HG02852 (cell line): ENCODE measurements around the gene GTF2A1L.
"Not testable (repeated sequence)": the region's sequence is repeated elsewhere in the genome, so short reads cannot be mapped to it uniquely, and the experiment has no call there.

Source experiments
- ATAC-seq: cut with Tn5 transposase; IDR thresholded peaks from one replicate; pipeline ENCODE4 v1.9.1; 2021; ENCODE audit warnings: mild to moderate bottlenecking, moderate library complexity; ENCODE audit not compliant: unreplicated experiment

The GTF2A1L gene

DNA sequence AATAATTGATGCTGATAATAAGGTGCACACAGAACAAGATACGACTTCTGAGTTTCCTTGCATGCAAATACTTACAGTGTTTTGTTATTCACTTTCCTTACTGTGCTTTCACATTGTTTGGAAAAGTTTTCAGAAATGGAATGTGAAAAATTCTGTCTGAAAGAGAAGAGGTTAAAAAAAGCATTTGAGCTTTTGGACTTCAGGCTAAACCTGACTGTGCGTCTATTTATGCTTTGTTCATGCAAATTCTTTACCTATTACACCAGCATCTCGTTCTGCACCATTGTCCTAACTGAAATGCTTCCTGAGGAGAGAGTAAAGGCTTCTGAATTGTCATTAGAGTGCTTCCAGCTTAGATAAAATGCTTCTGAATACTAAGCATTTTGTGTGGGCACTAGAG is 76.5 kb downstream of the GTF2A1L start:
- ATAC-seq: no peak

DNA sequence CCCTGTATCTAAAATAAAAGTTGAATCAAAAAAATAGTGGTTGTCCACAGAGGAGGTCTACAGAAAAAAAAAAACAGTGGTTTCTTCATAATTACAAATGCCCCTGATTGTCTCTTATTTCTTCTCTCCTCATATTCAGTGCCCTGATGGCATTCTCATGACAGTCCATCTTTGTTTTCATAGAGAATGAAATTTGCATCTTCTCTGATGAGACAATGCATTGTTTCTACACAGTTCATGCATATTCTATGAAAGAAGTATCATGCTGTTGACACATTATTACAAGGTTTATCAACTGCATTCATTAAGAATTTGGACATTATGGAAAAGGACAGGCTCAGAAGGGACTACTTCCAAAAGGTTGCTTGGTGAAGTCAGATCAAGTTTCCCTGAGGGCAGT is 78.3 kb downstream of the GTF2A1L start:
- no peak for ATAC-seq

DNA sequence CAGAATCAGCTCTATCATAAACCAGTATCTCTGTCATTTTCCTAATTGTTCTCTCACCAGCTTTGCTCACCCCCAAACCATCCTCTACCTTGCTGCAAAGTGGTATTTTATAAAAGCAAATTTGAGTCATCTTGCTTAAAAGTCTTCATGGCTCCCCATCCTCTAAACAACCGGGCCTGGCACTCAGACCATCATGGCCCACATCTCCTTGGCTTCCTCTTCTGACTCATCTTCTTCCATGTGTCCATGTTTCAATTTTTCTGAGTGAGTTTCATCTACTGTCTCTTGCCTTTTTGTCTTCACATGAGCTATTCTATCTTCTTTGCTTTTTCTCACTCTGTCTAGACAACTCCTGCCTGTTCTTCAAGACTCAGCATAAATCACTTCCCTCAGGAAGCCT is 79.2 kb downstream of the GTF2A1L start:
- ATAC-seq: no peak

DNA sequence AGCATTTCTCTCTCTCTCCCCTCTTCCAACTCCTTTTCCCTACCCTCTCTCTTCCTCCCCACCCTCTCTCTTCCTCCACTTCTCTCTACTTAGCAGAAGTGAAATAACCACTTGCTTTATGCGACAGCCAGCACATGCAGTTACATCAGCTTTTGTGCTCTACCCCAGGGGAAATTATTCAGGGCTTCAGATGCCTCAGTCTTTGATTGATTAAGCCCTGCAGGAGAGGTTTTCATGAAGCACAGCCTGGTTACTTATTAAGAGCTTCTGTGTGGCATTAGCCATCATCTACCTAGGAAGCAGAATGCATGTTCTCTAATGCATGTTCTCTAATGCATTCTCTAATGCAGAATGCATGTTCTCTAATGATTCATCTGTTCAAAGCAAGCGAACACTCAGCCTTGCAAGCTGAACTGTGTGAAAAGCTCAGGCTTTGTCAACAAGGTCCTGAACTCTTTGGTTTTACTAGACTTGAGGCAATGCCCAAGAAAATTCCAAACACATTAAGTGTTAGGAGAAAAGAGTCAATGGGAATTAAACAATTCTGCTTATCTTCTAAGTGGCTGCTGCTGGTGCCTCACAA is 81.8 kb downstream of the GTF2A1L start:
- no peak for ATAC-seq

DNA sequence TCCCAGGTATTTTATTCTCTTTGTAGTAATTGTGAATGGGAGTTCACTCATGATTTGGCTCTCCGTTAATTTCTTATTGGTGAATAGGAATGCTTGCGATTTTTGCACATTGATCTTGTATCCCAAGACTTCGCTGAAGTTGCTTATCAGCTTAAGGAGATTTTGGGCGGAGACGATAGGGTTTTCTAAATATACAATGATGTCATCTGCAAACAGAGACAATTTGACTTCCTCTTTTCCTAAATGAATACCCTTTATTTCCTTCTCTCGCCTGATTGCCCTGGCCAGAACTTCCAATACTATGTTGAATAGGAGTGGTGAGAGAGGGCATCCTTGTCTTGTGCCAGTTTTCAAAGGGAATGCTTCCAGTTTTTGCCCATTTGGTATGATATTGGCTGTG is 86.0 kb downstream of the GTF2A1L start:
- not testable (repeated sequence) for ATAC-seq

DNA sequence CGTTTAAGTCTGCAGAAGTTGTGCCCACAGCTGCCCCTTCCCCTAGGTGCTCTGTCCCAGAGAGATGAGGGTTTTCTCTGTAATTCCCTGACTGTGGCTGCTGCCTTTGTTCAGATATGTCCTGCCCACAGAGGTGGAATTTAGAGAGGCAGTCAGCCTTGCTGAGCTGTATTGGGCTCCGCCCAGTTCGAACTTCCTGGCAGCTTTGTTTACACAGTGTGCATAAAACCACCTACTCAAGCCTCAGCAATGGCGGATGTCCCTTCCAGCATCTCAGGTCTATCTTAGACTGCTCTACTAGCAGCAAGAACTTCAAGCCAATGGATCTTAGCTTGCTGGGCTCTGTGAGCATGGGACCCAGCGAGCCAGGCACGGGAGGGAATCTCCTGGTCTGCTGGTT is 89.8 kb downstream of the GTF2A1L start:
- no peak for ATAC-seq

DNA sequence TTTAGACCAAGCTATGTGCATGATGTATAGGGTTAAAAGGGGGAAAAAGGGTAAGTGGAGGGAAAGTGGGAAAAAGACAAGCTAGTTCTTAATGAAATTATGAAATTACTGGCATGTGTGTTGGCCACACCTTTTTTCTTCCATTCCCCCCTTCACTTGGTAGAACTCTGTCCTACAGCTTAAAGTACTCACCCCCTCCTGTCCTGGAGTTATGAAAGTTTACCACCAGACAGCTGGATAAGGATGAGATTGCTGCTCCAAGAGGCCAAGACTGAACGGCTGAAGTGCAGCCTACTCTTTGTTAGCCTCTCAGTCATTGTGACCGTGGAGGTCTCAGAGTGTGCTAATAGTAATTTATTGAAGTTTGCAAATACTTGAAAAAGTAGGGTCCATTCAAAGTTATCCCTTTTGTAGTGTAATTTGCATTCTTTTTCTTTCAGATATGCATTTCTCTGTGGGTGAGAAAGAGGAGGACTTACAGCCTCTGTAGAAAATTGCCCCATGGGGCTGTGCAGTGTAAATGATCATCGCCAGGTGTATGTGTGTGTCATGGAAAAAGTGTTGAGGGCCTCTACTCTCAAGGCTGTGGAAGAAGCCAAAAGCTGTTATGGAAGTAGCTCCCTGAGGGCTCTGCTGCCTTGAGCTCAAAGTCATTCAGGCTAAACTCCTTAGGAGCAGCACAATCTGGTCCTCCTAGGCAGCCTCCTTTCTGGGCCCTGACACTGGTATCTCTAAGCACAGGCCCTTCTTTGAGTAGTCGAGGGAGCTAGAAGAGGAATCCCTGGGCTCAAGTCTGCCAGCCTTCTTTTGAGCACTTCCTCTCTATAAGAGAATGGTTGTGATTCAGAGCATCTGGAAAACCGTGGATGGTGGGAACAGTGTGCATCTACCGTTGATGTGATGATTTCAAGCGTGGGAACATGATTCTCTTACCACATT is 91.7 kb downstream of the GTF2A1L start:
- no peak for ATAC-seq

DNA sequence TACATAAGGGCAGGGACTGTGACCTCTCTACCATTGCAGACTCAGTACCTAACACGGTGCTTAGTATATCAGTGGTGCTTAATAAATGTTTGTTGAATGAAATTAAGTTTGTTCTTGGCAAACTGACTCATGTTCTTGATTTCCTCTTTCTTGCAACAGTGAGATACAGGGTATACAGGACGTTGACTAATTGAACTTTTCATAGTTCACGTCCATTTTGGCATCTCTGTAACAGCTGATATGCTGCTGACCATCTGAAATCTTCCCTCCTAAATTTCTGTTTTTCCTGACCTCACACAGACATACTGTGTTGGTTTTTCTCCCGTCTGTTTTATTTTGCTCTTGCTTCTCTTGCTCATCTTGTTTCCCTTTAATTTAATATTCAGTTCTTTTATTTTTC is 93.7 kb downstream of the GTF2A1L start:
- no peak for ATAC-seq

DNA sequence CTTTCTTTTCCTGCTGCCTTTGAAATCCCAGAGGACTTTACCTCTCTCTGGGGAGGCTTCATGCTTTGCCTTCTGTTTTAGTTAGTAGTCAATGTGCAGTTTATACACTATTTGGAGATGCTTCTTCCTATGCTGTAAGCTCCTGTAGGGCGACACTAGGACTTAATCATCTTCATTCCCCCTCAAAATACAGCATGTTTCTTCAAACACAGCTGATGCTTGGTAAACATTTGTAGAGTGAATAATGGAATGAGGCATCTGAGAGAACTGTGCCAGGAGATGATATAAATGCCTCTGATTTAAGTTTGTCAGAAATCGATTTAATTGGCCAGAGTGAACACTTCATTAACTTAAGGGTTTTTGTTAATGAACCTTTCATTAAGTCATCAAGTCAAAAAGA is 94.5 kb downstream of the GTF2A1L start:
- no peak for ATAC-seq

DNA sequence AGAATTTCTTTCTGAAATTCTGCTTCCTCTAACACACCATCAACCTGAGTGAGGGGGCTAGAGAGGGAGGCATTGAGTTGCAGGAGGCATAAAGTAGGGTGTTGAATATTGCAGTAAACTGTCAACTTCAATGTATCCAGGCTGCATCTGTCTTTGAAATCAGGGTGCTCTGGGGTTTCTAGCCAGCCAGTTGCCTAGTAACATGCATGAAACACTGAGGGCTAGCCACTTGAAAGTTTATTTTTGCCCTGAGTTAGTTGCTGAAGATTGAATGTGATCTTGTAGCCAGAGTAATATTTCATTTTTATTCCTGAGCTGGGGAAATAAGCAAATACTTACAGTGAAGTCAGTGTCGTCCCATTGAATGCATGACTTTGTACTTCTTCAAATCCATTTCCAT is 96.0 kb downstream of the GTF2A1L start:
- no peak for ATAC-seq

DNA sequence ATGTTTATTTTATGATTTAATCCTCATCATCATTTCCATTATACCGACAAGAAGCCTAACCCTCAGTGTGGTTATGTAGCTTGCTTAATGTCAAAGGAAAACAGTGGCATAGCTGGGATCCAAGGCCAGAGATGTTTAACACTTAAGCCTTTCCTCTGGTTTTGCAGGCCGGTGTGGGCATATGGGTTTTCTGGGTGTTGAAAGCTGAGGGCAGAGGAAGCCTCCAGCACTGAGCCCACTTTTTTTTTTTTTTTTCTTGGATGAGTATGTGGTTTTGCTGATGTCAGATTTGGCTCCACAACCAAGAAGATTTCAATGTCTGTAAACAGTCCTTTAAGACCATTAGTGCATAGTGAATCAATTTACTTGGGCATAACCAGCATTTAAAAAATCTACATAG is 96.6 kb downstream of the GTF2A1L start:
- no peak for ATAC-seq

DNA sequence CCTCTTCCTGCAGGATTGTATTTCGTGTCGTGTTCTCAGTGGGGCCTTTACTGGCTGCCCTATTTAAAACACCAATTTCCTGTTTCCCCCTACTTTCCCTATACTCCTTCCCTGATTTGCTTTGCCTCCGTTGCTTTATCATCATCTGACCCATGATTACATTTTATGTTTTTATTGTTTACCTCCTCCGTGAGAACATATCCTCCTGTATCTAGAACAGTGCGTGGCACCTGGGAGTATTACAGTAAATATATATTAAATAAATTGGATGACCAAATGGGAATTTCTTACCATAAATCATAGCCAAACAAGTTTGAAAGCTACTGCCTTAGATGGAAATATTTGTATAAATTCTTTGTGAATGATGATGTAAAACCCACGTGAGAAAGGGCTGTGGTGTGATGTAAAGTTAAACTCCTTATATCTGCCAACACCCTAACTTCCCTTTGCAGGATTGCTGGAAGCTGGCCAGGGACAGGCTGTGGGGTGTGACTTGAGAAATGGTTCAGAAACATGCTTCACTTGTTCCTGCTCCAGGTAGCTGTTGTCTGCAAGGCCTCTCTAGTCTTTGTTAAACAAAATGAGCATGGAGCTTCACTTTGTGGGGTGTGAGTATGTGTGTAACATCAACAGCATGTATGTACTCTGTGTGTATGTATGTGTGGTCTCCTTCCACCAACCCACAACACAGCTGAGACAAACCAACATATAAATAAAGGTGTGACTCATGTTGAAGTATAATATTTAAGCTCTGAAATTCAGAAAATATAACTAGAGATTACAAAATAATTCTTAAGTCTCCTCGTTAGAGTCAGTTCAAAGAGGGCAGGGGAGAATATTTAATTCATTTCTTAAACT is 97.6 kb downstream of the GTF2A1L start:
- no peak for ATAC-seq

DNA sequence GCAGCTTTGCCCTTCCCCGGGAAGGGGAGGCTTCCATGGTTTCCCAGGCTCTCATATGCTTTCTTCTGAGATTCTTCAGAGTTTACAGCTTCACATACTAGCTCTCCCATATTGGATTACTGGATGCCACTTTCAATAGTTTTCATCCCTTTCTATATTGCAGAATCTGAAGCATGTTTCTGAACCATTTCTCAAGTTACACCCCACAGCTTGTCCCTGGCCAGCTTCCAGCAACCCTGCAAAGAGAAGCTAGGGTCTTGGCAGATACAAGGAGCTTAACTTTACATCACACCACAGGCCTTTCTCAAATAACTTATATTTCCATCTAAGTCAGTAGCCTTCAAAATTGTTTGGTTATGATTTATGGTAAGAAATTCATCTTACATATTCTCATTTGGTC is 98.3 kb downstream of the GTF2A1L start:
- ATAC-seq: no peak

DNA sequence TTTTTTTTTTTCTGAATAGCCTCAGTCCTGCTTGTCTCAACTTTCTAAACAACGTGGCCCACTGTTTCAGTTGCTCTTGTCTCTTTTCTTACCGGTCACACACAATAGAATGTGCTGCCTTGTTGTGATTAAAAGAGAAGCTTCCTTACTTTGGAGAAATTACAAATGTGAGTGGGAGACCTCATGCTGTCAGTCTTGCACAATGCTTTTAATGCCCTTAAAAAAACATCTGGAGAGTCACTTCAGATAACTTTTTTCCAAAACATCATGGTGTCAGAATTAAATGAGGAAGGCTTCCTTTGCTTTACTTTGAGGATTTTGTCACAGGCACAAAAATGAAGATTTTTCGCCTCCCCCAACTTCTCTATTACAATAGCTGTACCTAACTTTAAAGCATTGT is 100.2 kb downstream of the GTF2A1L start:
- no peak for ATAC-seq

DNA sequence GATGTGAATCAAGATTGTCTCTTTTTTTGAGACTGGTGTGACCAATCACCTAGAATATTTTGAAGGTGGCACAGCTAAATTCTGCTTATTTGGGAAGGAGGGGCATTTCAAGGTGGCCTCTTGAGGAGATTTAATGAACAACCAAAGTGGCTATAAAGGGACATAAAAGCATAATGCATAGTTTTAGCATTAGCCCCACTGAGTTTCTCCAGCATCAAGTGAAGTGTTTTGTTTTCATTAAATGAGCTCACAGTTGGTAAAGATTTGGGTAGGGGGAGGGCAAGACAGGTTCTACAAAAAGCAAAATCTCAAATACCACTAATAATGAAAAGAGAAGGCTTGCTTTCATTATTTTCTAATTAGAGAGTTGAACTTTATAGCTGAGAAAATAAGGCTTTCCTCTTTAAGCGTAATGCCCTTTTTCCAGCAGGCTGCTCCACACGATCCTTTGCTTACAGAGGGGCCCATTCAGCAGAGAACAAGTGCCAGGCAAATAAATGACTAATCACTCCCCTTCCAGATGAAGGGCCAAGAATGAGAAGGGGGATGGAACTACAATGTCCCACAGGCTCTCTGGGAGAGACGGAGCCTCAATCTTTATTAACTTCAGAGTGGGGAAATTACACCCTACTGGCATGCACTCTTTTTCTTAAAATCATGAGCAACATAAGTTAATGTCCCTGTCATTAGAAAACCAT is 102.0 kb downstream of the GTF2A1L start:
- no peak for ATAC-seq

DNA sequence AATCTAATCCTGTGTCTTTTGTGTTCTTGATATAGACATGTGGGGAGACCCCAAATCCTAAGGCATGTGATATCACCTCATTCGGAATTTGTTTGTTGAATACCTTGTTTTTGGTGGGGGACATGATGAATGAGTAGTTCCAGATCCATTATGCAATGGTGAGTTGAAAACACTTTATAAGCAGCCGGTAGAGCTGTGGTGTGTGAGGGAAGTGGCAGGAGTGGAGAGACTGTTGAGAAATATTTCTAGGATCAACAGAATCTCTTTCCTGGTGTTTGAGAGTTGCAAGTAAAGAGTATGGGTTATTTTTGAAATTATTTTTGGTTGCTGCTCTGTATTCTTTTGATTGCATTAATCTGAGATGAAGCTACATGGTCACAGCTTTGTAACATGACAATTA is 103.5 kb downstream of the GTF2A1L start:
- no peak for ATAC-seq

DNA sequence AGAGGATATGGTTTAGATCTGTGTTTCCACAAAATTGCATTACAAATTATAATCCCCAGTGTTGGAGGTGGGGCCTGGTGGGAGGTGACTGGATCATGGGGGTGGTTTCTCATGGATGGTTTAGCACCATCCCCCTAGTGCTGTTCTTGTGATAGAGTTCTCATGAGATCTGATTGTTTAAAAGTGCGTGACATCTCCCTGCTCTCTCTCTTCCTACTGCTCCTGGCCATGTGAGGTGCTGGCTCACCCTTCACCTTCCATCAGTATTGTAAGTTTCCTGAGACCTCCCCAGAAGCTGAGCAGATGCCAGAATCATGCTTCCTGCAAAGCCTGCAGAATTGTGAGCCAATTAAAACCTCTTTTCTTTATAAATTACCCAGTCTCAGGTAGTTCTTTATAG is 104.7 kb downstream of the GTF2A1L start:
- no peak for ATAC-seq

DNA sequence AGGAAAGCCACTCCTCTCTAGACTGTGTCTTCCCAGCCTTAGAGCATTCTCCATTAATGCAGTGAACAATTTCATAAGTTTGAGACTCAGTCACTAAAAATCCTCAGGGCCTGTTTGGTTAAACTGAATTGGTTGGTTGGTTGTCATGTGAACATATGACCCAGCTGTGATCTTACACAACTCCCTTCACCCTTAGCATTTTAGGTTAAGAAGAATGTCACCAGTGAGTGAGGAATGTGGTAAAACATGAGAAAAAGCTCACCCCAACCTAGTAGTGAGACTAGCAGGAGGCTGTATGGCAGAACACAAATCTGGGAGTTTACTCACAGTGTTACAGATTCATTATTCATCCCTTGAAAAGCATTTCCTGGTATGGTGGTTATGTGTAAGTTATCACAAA is 105.5 kb downstream of the GTF2A1L start:
- ATAC-seq: no peak

DNA sequence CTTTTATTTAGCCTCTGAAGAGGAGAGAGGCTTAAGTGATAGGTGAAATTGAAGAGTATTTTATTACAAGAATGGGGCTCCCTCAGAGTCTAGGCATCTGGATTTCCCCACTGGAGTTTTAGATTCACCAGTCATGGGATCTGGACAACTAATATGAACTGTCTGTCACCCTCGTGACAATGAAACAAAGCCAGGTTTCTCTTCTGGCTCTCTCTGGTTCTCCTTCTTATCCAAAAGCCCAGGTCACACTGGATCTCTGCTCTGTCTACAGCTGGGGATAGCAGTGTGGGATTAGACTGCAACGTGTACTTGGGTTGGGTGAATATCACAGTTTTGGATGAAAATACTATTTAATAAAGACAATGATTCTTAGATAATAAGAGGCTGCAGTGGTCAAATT is 106.6 kb downstream of the GTF2A1L start:
- ATAC-seq: no peak

DNA sequence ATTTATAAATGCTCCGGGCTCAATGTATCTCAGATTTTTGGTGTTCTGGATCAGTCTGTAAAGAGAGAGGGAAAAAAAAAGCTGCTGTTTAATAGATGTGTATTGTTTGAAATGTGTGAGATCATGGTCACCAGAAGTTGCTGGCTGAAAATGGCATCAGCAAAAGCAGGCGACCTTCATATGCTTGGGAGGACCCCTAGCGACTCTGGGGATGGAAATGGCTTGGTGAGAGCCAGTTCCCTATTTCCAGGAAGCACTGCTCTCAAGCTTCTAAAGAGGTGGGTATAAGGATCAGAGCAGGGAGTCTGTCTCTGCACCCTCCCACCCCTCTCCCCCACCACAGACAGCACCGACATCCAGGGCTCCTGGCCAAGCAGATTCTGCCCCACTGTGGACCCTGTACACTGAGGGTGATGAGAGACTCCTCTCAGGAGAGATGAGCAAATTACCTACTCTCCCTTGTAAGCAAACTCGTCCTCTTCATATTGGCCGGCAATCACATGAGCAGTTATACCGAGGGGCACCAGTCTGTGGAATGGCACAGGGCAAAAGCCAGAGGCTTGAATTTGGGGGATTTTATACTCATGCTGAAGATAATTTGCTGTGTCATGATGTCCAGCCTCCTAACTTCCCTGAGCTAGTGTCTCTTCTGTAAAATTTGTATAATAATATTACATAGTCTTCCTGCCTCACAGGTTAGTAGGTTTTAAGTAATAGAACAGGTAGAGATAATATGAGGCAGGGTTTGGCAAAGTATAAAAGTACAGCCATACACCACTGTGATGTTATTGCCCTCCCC is 108.2 kb downstream of the GTF2A1L start:
- ATAC-seq: no peak
